ENCODE data around the gene CSTF1.

CSTF1 gene

GRCh38 chr20:56372850-56373249 lies 19.6 kb upstream of the CSTF1 start:
- H2AFZ ChIP-seq: no peak overlapping the region
- no peak overlapping the region for H3K27ac ChIP-seq
- H3K27me3 ChIP-seq (ENCODE audit: control insufficient read depth, insufficient read depth, low read length): no peaks in the 10 kb centered on the region
- no peaks in the 10 kb centered on the region for H3K4me1 ChIP-seq
- no peaks in the 10 kb centered on the region for H3K79me2 ChIP-seq
- H3K4me3 ChIP-seq (ENCODE audit: low read depth, low read length): no peak overlapping the region
- no peak overlapping the region for H3K4me2 ChIP-seq (ENCODE audit: low read length)
- no peak for TF ChIP-seq CTCF (IDR thresholded peaks at IDR 0.05)
- H3K36me3 ChIP-seq (ENCODE audit: control insufficient read depth, insufficient read depth, low read length): no peaks in the 10 kb centered on the region
- H3K9me3 ChIP-seq (ENCODE audit: control insufficient read depth, low read length): no peaks in the 10 kb centered on the region
- no peak overlapping the region for H3K9ac ChIP-seq

- Histone ChIP-seq H3K4me2 (ENCODE audit: low read length) (no peak overlapping the region), H3K27me3 (ENCODE audit: control insufficient read depth, insufficient read depth, low read length) (no peaks in the 10 kb centered on the region), H3K9me3 (ENCODE audit: control insufficient read depth, low read length) (no peaks in the 10 kb centered on the region), H3K4me1 (no peaks in the 10 kb centered on the region), H2AFZ (no peak overlapping the region), H3K4me3 (ENCODE audit: low read depth, low read length) (no peak overlapping the region), H3K9ac (no peak overlapping the region), H3K79me2 (no peaks in the 10 kb centered on the region), H3K27ac (no peak overlapping the region), H3K36me3 (ENCODE audit: control insufficient read depth, insufficient read depth, low read length) (no peaks in the 10 kb centered on the region)
- no peak for TF ChIP-seq CTCF (IDR thresholded peaks at IDR 0.05)
Measured at GRCh38 chr20:56373942-56374341, 18.5 kb upstream of the CSTF1 start.

- Histone ChIP-seq H3K4me3 (ENCODE audit: low read depth, low read length) (no peak overlapping the region), H3K79me2 (no peaks in the 10 kb centered on the region), H3K4me1 (no peaks in the 10 kb centered on the region), H3K9me3 (ENCODE audit: control insufficient read depth, low read length) (no peaks in the 10 kb centered on the region), H3K27me3 (ENCODE audit: control insufficient read depth, insufficient read depth, low read length) (no peaks in the 10 kb centered on the region), H3K9ac (no peak overlapping the region), H3K4me2 (ENCODE audit: low read length) (no peak overlapping the region), H3K36me3 (ENCODE audit: control insufficient read depth, insufficient read depth, low read length) (no peaks in the 10 kb centered on the region), H3K27ac (no peak overlapping the region), H2AFZ (no peak overlapping the region)
- TF ChIP-seq CTCF (IDR thresholded peaks at IDR 0.05): no peak
Measured at GRCh38 chr20:56376331-56376730, 16.1 kb upstream of the CSTF1 start.

- Histone ChIP-seq H3K4me1 (no peaks in the 10 kb centered on the region), H3K27ac (no peak overlapping the region), H3K79me2 (no peaks in the 10 kb centered on the region), H3K4me3 (ENCODE audit: low read depth, low read length) (no peak overlapping the region), H3K9ac (no peak overlapping the region), H3K36me3 (ENCODE audit: control insufficient read depth, insufficient read depth, low read length) (no peaks in the 10 kb centered on the region), H2AFZ (no peak overlapping the region), H3K4me2 (ENCODE audit: low read length) (no peak overlapping the region), H3K9me3 (ENCODE audit: control insufficient read depth, low read length) (no peaks in the 10 kb centered on the region), H3K27me3 (ENCODE audit: control insufficient read depth, insufficient read depth, low read length) (no peaks in the 10 kb centered on the region)
- no peak for TF ChIP-seq CTCF (IDR thresholded peaks at IDR 0.05)
Measured at GRCh38 chr20:56378386-56378785, 14.1 kb upstream of the CSTF1 start.

- Histone ChIP-seq H3K4me1 (no peaks in the 10 kb centered on the region), H3K9me3 (ENCODE audit: control insufficient read depth, low read length) (no peaks in the 10 kb centered on the region), H3K27ac (no peak overlapping the region), H2AFZ (no peak overlapping the region), H3K9ac (no peak overlapping the region), H3K79me2 (no peaks in the 10 kb centered on the region), H3K4me3 (ENCODE audit: low read depth, low read length) (no peak overlapping the region), H3K4me2 (ENCODE audit: low read length) (no peak overlapping the region), H3K36me3 (ENCODE audit: control insufficient read depth, insufficient read depth, low read length) (no peaks in the 10 kb centered on the region), H3K27me3 (ENCODE audit: control insufficient read depth, insufficient read depth, low read length) (no peaks in the 10 kb centered on the region)
- TF ChIP-seq CTCF (IDR thresholded peaks at IDR 0.05): no peak
Measured at GRCh38 chr20:56380375-56380774, 12.1 kb upstream of the CSTF1 start.

All from parathyroid adenoma (tissue), 2 donors.